SK-N-SH treated with all-trans-retinoic acid at 6 μM for 48 hours (cell line): ENCODE data around the gene SLC12A4.

Source experiments
- BACH2 ChIP-seq: fragments of 250-450 bp; sonication (Bioruptor Pico); IDR thresholded peaks from 2 replicates; pipeline ENCODE4 v1.9.0; 2021; ENCODE audit warnings: mild to moderate bottlenecking, borderline replicate concordance
- CSDC2 ChIP-seq: fragments of 250-450 bp; sonication (Bioruptor Pico); IDR thresholded peaks from 2 replicates; pipeline ENCODE4 v1.5.0; 2020; ENCODE audit warnings: mild to moderate bottlenecking, moderate library complexity
- ESRRG ChIP-seq: fragments of 250-450 bp; sonication (Bioruptor Pico); IDR thresholded peaks from 2 replicates; pipeline ENCODE4 v1.6.1; 2021; ENCODE audit warnings: mild to moderate bottlenecking
- ISL1 ChIP-seq: fragments of 250-450 bp; sonication (Bioruptor Pico); IDR thresholded peaks from 2 replicates; pipeline ENCODE4 v2.1.2; 2022; ENCODE audit warnings: mild to moderate bottlenecking, moderate library complexity
- OSR1 ChIP-seq: fragments of 250-450 bp; sonication (Bioruptor Pico); IDR thresholded peaks from 2 replicates; pipeline ENCODE4 v1.8.0; 2022; ENCODE audit warnings: moderate library complexity, mild to moderate bottlenecking, inconsistent platforms
- PATZ1 ChIP-seq: fragments of 250-450 bp; sonication (Bioruptor Pico); IDR thresholded peaks from 2 replicates; pipeline ENCODE4 v1.8.0; 2020; ENCODE audit warnings: mild to moderate bottlenecking, moderate library complexity, borderline replicate concordance
- RARB ChIP-seq: fragments of 250-450 bp; sonication (Bioruptor Pico); IDR thresholded peaks from 2 replicates; pipeline ENCODE4 v1.8.0; 2021; ENCODE audit warnings: mild to moderate bottlenecking, moderate library complexity
- TCF4 ChIP-seq: fragments of 250-450 bp; sonication (Bioruptor Pico); IDR thresholded peaks from 2 replicates; pipeline ENCODE4 v1.8.0; 2021; ENCODE audit warnings: mild to moderate bottlenecking, moderate library complexity, borderline replicate concordance
- TOX ChIP-seq: fragments of 250-450 bp; sonication (Bioruptor Pico); IDR thresholded peaks from 2 replicates; pipeline ENCODE4 v1.8.0; 2021; ENCODE audit warnings: mild to moderate bottlenecking, moderate library complexity, borderline replicate concordance
- ZC3H10 ChIP-seq: fragments of 250-450 bp; sonication (Bioruptor Pico); IDR thresholded peaks from 2 replicates; pipeline ENCODE4 v1.5.1; 2021; ENCODE audit warnings: mild to moderate bottlenecking, moderate library complexity
- TF ChIP-seq, protein P1 (sequence below): fragments of 250-450 bp; sonication (Bioruptor Pico); IDR thresholded peaks from 2 replicates; pipeline ENCODE4 v1.5.1; 2021; ENCODE audit warnings: mild to moderate bottlenecking, moderate library complexity

- no peak for TF ChIP-seq PATZ1 (CRISPR knock-in tag)
- no peak for TF ChIP-seq ESRRG (CRISPR knock-in tag)
- no peak for TF ChIP-seq CSDC2
- TF ChIP-seq RARB (CRISPR knock-in tag), result no peak
- TF ChIP-seq TOX (CRISPR knock-in tag), result no peak
- TF ChIP-seq ISL1 (CRISPR knock-in tag), result no peak
- no peak for TF ChIP-seq OSR1 (CRISPR knock-in tag)
- TF ChIP-seq, protein P1, sequence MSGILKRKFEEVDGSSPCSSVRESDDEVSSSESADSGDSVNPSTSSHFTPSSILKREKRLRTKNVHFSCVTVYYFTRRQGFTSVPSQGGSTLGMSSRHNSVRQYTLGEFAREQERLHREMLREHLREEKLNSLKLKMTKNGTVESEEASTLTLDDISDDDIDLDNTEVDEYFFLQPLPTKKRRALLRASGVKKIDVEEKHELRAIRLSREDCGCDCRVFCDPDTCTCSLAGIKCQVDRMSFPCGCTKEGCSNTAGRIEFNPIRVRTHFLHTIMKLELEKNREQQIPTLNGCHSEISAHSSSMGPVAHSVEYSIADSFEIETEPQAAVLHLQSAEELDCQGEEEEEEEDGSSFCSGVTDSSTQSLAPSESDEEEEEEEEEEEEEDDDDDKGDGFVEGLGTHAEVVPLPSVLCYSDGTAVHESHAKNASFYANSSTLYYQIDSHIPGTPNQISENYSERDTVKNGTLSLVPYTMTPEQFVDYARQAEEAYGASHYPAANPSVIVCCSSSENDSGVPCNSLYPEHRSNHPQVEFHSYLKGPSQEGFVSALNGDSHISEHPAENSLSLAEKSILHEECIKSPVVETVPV (CRISPR knock-in tag), result no peak
- no peak for TF ChIP-seq ZC3H10
- no peak for TF ChIP-seq TCF4 (CRISPR knock-in tag)
- TF ChIP-seq BACH2 (CRISPR knock-in tag), result no peak
Observed at GRCh38 chr16:67951485-67951884, 17.0 kb downstream of the SLC12A4 start.
